Liver (tissue), 2 donors: ENCODE measurements around the gene PTPA.

ENCODE experiments used
- YY1 ChIP-seq: IDR thresholded peaks from 2 replicates; pipeline ENCODE4 v1.6.1; 2016; ENCODE audit warnings: antibody characterized with exemption, mild to moderate bottlenecking
- TF ChIP-seq, protein P1 (sequence below): fragments of 150-350 bp; IDR thresholded peaks from 2 replicates; pipeline ENCODE4 v1.5.1; 2017; ENCODE audit warnings: improper control_type of control experiment, low read depth, low read length; ENCODE audit not compliant: missing input control
- TF ChIP-seq, protein P2 (sequence below): IDR thresholded peaks from 2 replicates; pipeline ENCODE4 v1.6.1; 2016; ENCODE audit warnings: antibody characterized with exemption
- donor health status: healthy.

GRCh38 chr9:129183495-129184218 is 72.4 kb downstream of the PTPA start:
- TF ChIP-seq, protein P1, sequence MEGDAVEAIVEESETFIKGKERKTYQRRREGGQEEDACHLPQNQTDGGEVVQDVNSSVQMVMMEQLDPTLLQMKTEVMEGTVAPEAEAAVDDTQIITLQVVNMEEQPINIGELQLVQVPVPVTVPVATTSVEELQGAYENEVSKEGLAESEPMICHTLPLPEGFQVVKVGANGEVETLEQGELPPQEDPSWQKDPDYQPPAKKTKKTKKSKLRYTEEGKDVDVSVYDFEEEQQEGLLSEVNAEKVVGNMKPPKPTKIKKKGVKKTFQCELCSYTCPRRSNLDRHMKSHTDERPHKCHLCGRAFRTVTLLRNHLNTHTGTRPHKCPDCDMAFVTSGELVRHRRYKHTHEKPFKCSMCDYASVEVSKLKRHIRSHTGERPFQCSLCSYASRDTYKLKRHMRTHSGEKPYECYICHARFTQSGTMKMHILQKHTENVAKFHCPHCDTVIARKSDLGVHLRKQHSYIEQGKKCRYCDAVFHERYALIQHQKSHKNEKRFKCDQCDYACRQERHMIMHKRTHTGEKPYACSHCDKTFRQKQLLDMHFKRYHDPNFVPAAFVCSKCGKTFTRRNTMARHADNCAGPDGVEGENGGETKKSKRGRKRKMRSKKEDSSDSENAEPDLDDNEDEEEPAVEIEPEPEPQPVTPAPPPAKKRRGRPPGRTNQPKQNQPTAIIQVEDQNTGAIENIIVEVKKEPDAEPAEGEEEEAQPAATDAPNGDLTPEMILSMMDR = no peak
- TF ChIP-seq, protein P2, sequence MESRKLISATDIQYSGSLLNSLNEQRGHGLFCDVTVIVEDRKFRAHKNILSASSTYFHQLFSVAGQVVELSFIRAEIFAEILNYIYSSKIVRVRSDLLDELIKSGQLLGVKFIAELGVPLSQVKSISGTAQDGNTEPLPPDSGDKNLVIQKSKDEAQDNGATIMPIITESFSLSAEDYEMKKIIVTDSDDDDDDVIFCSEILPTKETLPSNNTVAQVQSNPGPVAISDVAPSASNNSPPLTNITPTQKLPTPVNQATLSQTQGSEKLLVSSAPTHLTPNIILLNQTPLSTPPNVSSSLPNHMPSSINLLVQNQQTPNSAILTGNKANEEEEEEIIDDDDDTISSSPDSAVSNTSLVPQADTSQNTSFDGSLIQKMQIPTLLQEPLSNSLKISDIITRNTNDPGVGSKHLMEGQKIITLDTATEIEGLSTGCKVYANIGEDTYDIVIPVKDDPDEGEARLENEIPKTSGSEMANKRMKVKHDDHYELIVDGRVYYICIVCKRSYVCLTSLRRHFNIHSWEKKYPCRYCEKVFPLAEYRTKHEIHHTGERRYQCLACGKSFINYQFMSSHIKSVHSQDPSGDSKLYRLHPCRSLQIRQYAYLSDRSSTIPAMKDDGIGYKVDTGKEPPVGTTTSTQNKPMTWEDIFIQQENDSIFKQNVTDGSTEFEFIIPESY = no peak
- TF ChIP-seq YY1 = no peak
